Breast epithelium (tissue), 4 donors: ENCODE results near the gene TUSC2. TPM values are rescaled to one million over a fixed set of nuclear protein-coding genes. Genes with fewer than 3 reads are reported as not detected.

Experiments
- DNase-seq, 2 donors: peaks; one replicate each; pipeline ENCODE4 v3.0.0-alpha.2; 2019; ENCODE audit warnings: low spot score in 2 of 2
- H3K27ac ChIP-seq, 2 donors: fragments of 200-600 bp; sonication (generic) in 1 of 2; one replicate each; pipeline ENCODE4 v1.5.1; 2016 to 2019; ENCODE audit warnings: mild to moderate bottlenecking in 1 of 2
- H3K27me3 ChIP-seq, 2 donors: fragments of 200-600 bp; sonication (generic) in 1 of 2; one replicate each; pipeline versions ENCODE4 v1.5.1 to v1.6.0; 2017 to 2019; ENCODE audit warnings: control low read depth in 1 of 2, mild to moderate bottlenecking in 1 of 2
- H3K36me3 ChIP-seq: fragments of 200-600 bp; one replicate; pipeline ENCODE4 v1.5.1; 2019
- H3K4me1 ChIP-seq, 2 donors: fragments of 200-600 bp; sonication (generic); one replicate each; pipeline ENCODE4 v1.5.1; 2016 to 2019; ENCODE audit warnings: control low read depth in 1 of 2
- H3K4me3 ChIP-seq, 3 donors: fragments of 200-600 bp; sonication (generic); 1 replicate in 2 of 3; 2 replicates in 1 of 3; pipeline ENCODE4 v1.5.1; 2016 to 2019; ENCODE audit warnings: mild to moderate bottlenecking in 3 of 3, moderate library complexity in 2 of 3
- H3K9me3 ChIP-seq, 2 donors: fragments of 200-600 bp; sonication (generic) in 1 of 2; one replicate each; pipeline ENCODE4 v1.5.1; 2016 to 2019; ENCODE audit warnings: control low read depth in 1 of 2
- POLR2A ChIP-seq: fragments of 450-650 bp; IDR thresholded peaks from one replicate; pipeline ENCODE4 v1.6.1; 2016; ENCODE audit warnings: antibody characterized with exemption, mild to moderate bottlenecking, moderate library complexity
- POLR2AphosphoS5 ChIP-seq, 3 donors: sonication (generic); formaldehyde crosslinking; IDR thresholded peaks; one replicate each; pipeline ENCODE4 v1.6.1; 2017; ENCODE audit warnings: antibody characterized with exemption in 3 of 3
- intact Hi-C: fragments of 100-400 bp; cut with DNase I; formaldehyde crosslinking; loops from one replicate; pipeline ENCODE4 v1.15.1; 2023; ENCODE audit warnings: low total_unique reads
- total RNA-seq, 3 donors: library from RNA; depleted of rRNA; stranded (reverse); fragments of >200 nt; gene quantifications; one replicate each; pipeline ENCODE4 v1.1.0, GENCODE V29; 2016
- TF ChIP-seq, protein P1 (sequence below), 3 donors: fragments of 450-650 bp; IDR thresholded peaks; one replicate each; pipeline ENCODE4 v1.5.1; 2016 to 2017; ENCODE audit warnings: antibody characterized with exemption in 3 of 3, mild to moderate bottlenecking in 3 of 3, moderate library complexity in 3 of 3

Gene TUSC2
- total RNA-seq, 3 donors from 2014 or later: 18.1 to 25.9 (median 21.3) TPM

DNA sequence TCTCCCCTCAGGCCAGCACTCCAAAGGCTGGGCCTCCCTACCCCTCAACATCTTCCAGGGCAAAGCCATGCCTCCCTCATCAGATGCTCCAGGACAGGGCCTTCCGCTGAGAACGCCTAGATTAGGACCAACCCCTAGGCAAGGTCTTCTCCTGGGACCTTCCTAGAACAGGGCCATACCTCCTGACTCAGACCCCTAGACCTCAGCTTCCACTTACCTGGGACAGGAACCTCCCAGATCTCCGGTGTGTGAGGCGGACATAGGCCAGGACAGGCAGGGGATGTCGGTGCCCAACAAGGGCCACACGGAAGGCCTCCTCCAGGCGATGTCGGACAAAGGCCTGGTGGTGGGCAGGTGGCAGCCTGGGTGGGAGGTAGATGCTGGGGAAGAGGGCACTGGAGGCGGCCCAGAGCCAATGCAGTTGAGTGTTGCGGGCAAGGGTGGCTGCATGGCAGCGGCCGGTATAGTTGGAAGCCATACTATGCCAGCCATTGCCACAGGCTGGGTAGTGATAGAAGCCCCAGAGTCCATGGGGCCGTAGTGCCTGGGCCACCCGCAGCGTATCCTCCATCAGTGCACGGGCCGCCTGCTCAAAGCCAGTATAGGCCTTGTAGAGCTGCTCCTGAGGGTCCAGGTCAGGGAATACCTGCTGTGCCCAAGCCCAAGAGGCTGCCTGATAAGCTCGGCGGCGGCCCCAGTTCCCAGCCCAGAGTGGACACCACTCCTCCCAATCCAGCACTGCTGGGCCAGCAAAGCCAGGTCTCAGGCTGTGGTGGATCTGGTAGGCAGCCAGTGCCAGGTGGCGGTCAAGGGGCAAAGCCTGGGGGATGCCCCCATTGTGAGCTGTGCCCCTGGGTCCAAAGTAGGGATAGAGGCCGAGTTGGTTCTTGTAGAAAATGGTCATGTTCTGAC lies 33.3 kb downstream of the TUSC2 start:
- Histone ChIP-seq H3K36me3 (no peaks in the 10 kb centered on the region), H3K27me3 (no peaks in the 10 kb centered on the region), H3K27ac (no peak overlapping the region), H3K4me3 (no peak overlapping the region), H3K9me3 (no peaks in the 10 kb centered on the region), H3K4me1 (peaks cover 5 to 16% of the 10 kb centered on the region in 2 donors)
- DNase-seq: no peak
- intact Hi-C loops: loop anchor here (5.0 kb wide), 2 partner anchors 862 to 1043 kb away; no protein-coding TSS in a partner anchor
- TF ChIP-seq, protein P1, sequence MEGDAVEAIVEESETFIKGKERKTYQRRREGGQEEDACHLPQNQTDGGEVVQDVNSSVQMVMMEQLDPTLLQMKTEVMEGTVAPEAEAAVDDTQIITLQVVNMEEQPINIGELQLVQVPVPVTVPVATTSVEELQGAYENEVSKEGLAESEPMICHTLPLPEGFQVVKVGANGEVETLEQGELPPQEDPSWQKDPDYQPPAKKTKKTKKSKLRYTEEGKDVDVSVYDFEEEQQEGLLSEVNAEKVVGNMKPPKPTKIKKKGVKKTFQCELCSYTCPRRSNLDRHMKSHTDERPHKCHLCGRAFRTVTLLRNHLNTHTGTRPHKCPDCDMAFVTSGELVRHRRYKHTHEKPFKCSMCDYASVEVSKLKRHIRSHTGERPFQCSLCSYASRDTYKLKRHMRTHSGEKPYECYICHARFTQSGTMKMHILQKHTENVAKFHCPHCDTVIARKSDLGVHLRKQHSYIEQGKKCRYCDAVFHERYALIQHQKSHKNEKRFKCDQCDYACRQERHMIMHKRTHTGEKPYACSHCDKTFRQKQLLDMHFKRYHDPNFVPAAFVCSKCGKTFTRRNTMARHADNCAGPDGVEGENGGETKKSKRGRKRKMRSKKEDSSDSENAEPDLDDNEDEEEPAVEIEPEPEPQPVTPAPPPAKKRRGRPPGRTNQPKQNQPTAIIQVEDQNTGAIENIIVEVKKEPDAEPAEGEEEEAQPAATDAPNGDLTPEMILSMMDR (IDR thresholded peaks at IDR 0.05): no peak
- TF ChIP-seq POLR2A: no peak

DNA sequence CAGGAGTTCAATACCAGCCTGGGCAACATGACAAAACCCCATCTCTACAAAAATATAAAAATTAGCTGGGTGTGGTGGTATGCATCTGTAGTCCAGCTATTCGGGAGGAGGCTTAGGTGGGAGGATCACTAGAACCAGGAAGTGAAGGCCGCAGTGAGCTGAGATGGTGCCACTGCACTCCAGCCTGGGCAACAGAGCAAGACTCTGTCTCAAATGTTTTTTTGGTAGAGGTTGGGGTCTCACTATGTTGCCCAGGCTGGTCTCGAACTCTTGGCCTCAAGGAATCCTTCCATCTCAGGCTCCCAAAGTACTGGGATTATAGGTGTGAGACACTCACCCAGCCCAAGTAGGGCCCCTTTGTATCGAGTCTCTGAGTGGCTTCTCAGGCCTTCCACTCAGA lies 33.9 kb downstream of the TUSC2 start:
- no peaks in the 10 kb centered on the region for H3K36me3 ChIP-seq
- H3K27me3 ChIP-seq: no peaks in the 10 kb centered on the region
- H3K4me3 ChIP-seq: no peak overlapping the region
- peaks cover 5 to 16% of the 10 kb centered on the region in 2 donors for H3K4me1 ChIP-seq
- DNase-seq: no peak
- TF ChIP-seq POLR2AphosphoS5 (IDR thresholded peaks at IDR 0.05) (no peak), POLR2A (no peak)
- TF ChIP-seq, protein P1 (IDR thresholded peaks at IDR 0.05): no peak
- intact Hi-C loops: no loop called here
- no peak overlapping the region for H3K27ac ChIP-seq
- no peaks in the 10 kb centered on the region for H3K9me3 ChIP-seq

DNA sequence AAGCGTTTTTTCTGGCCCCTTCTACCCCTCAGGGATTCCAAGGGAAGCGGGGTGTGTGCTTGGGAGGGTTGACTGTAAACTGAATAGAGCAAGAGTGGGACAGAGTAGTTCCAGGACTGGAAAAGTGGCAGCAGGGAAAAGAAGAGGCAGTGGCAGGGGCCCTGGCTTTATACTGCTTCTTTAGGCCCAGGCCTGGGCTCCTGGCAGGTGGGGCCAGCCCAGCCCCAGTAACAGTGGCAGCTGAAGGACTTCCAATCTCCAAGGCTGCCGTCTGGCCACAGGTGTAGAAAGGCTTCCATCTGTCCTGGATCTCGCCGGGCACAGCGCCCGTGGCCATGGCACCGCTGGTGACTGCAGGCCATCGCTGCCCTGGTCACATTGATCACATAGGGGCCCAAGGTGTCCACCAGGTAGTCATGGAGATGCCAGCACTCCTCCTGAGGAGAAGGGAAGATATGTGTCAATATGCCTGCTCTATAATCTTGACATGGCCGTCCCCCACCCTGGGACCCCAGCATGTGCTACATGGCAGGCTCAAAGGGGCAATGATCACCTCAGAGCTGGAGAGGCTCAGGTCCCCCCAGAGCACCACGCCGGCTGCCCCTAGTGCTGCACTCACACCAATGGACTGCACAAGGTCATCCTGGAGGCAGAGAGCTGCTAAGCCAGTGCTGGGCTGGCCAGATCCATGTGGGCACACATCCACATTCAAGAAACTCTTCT lies 34.8 kb downstream of the TUSC2 start:
- TF ChIP-seq POLR2AphosphoS5 (IDR thresholded peaks at IDR 0.05): no peak
- TF ChIP-seq, protein P1 (IDR thresholded peaks at IDR 0.05): no peak
- TF ChIP-seq POLR2A: no peak
- no peak for DNase-seq
- peak overlapping the region; percentile 92 to 96 for H3K27ac ChIP-seq
- no peaks in the 10 kb centered on the region for H3K36me3 ChIP-seq
- no peaks in the 10 kb centered on the region for H3K9me3 ChIP-seq
- peak overlapping the region in 2 of 3 donors; percentile 96 to 98 for H3K4me3 ChIP-seq
- intact Hi-C loops: no loop called here
- H3K4me1 ChIP-seq: peaks cover 5 to 11% of the 10 kb centered on the region in 2 donors
- no peaks in the 10 kb centered on the region for H3K27me3 ChIP-seq

DNA sequence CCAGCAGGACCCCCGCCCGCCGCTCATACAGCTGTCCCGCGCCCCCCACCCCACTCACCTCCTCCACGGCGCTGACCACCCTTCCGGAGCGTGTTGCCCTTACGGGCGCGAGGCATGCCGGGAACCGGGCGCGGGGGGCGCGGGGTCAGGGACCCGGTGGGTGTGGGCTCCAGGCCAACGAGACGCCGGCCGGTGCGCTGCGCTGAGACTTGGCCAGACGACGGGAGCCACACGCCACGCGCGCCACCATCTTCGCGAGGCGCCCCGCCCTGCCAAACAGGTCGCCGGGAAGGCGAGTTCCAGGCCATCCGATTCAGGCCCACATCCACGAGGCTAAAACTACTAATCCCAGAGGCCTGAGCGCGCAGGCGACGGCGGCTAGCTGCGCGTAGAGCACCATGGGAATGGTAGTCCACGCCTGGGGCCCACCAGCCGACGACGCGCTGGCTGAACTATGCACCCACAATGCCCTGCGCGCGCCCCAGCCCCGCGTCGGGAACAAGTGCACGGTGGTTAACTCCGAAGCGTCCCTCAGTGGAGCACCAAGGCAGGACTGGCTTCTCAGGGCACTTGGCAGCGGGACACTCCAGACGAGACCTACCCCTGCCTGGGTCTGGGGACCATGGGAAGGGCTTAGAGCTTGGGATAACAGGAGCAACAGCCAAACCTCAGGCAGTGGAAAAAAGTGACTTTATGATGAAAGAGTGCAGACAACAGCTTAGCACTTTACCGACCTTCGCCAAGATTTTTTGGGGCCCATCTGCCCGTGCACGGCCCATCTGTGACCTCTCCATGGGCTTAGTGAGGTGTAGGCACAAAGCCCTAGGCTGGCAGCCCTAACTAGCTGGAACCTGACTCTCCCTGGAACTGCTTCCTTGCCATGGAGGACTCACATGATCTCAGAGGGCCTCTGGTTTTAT lies 35.6 kb downstream of the TUSC2 start, which contains the start of gene IFRD2:
Gene IFRD2, minus strand, starts transcription at position 271 of the 920 bp plus-strand sequence. Its CDS starts 155 bp downstream, at position 116.
- peak within 1 kb of the TSS; percentile 96 to 99 (median 98) for H3K4me3 ChIP-seq
- peak within 1 kb of the TSS; percentile 92 to 96 for H3K27ac ChIP-seq
- no peaks in the 10 kb centered on the region for H3K36me3 ChIP-seq
- H3K9me3 ChIP-seq: no peaks in the 10 kb centered on the region
- H3K27me3 ChIP-seq: no peaks in the 10 kb centered on the region
- DNase-seq: peak; percentile 96 to 97
- TF ChIP-seq, protein P1 (IDR thresholded peaks at IDR 0.05): no peak
- TF ChIP-seq POLR2AphosphoS5 (IDR thresholded peaks at IDR 0.05): peak; percentile 66 to 94 (median 90)
- peak; percentile 53 for TF ChIP-seq POLR2A
- intact Hi-C loops: no loop called here
- H3K4me1 ChIP-seq: peaks cover 5% of the 10 kb centered on the region in 2 donors
